CD4-positive, alpha-beta T cell treated with Interleukin-4 for 4 hours (primary cell): ENCODE results near the gene ALDH3B2.
"Not testable (repeated sequence)": the region's sequence is repeated elsewhere in the genome, so short reads cannot be mapped to it uniquely, and the experiment has no call there.

Experiments used
- DNase-seq: peaks from one replicate; pipeline ENCODE4 v3.0.0-alpha.2; 2020

Gene ALDH3B2

GRCh38 chr11:67682126-67683034 lies 8.0 kb upstream of the ALDH3B2 start:
- DNase-seq: not testable (repeated sequence)

- DNase-seq: no peak
Measured at GRCh38 chr11:67680696-67681470, 6.5 kb upstream of the ALDH3B2 start.

- DNase-seq: no peak
Measured at GRCh38 chr11:67675058-67675747, 780 bp upstream of the ALDH3B2 start.

GRCh38 chr11:67673902-67674301 lies 521 bp downstream of the ALDH3B2 start:
- DNase-seq: no peak

GRCh38 chr11:67673358-67673757 lies 1.1 kb downstream of the ALDH3B2 start:
- no peak for DNase-seq

GRCh38 chr11:67671211-67671520 lies 3.3 kb downstream of the ALDH3B2 start:
- no peak for DNase-seq

- DNase-seq: no peak
Measured at GRCh38 chr11:67670316-67671210, 3.9 kb downstream of the ALDH3B2 start.

- DNase-seq: no peak
Measured at GRCh38 chr11:67668192-67668551, 6.3 kb downstream of the ALDH3B2 start.

GRCh38 chr11:67667490-67668191 lies 6.8 kb downstream of the ALDH3B2 start:
- DNase-seq: no peak

- DNase-seq: no peak
Measured at GRCh38 chr11:67666676-67667489, 7.5 kb downstream of the ALDH3B2 start.

GRCh38 chr11:67666303-67666645 lies 8.1 kb downstream of the ALDH3B2 start:
- no peak for DNase-seq

- no peak for DNase-seq
Measured at GRCh38 chr11:67665541-67666302, 8.7 kb downstream of the ALDH3B2 start.

- DNase-seq: no peak
Measured at GRCh38 chr11:67664696-67665540, 9.5 kb downstream of the ALDH3B2 start.

GRCh38 chr11:67664213-67664585 lies 10.2 kb downstream of the ALDH3B2 start:
- DNase-seq: no peak

- no peak for DNase-seq
Measured at GRCh38 chr11:67663532-67664212, 10.8 kb downstream of the ALDH3B2 start.

- no peak for DNase-seq
Measured at GRCh38 chr11:67662835-67663531, 11.4 kb downstream of the ALDH3B2 start.

- no peak for DNase-seq
Measured at GRCh38 chr11:67662142-67662834, 12.1 kb downstream of the ALDH3B2 start.
